GM21825 (cell line): Measurements from ENCODE around the gene TNIP2.

ENCODE experiments used
- ATAC-seq: cut with Tn5 transposase; IDR thresholded peaks from one replicate; pipeline ENCODE4 v1.9.1; 2021; ENCODE audit warnings: mild to moderate bottlenecking, moderate library complexity; ENCODE audit not compliant: unreplicated experiment

Gene TNIP2, protein sequence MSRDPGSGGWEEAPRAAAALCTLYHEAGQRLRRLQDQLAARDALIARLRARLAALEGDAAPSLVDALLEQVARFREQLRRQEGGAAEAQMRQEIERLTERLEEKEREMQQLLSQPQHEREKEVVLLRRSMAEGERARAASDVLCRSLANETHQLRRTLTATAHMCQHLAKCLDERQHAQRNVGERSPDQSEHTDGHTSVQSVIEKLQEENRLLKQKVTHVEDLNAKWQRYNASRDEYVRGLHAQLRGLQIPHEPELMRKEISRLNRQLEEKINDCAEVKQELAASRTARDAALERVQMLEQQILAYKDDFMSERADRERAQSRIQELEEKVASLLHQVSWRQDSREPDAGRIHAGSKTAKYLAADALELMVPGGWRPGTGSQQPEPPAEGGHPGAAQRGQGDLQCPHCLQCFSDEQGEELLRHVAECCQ

DNA sequence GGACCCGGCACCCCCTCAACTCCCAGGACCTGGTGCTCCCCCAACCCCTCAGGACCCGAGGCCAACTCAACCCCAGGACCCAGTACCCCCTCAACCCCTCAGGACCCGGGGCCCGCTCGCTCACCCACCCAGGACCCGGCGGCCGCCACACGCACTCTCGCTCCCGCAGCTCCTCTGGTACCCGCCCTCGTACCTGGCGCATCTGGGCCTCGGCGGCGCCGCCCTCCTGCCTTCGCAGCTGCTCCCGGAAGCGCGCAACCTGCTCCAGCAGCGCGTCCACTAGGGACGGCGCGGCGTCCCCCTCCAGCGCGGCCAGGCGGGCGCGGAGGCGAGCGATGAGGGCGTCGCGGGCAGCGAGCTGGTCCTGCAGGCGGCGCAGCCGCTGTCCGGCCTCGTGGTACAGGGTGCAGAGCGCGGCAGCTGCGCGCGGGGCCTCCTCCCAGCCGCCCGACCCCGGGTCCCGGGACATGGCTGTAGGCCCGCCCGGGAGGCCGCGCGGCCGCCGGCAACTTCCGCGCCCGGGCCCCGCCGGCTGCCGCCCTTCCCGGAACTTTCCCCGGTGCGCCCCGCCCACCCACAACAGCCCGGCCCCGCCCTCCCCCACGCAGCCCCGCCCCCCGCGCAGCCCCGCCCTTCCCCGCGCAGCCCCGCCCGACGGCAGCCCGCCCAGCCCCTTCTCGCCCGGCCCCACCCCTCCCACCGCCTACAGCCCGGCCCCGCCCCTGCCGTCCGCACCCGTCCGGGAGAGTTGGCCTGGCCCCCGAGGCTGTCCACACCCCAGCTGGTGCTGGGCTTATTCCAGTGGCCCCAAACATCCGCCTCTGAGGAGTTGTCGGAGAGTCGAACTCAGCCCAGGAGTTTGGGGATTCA lies at the start of gene TNIP2:
Gene TNIP2 (minus strand): TSS at position 516 of the 870 bp plus-strand sequence. CDS start 47 bp downstream, at position 469.
- peak; percentile 52 for ATAC-seq

DNA sequence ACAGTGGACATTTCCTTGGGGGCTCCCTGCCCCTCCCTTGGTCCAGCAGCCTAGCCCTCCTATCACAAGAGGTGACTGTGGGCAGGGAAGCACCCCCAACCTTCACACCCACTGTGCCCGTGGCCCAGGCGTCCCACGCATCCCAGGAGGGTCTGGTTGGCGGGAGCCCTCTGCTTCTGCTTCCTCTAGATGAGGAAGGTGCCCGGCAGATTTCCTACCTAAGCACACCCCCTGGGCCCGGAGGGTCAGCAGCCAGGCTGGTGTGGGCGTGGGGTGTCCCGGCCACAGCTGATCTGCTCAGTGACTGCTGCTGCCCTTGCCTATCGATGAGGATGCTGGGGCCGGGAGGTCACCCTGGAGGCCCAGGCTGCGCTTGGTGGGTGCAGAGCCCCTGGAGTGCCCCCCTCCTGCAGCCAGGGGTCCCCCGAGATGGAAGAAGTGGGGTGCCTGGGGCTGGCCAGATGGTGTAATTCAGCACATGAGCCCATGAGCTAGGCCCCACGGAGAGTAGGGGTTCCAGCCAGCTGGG lies 48.9 kb upstream of the TNIP2 start:
- no peak for ATAC-seq

DNA sequence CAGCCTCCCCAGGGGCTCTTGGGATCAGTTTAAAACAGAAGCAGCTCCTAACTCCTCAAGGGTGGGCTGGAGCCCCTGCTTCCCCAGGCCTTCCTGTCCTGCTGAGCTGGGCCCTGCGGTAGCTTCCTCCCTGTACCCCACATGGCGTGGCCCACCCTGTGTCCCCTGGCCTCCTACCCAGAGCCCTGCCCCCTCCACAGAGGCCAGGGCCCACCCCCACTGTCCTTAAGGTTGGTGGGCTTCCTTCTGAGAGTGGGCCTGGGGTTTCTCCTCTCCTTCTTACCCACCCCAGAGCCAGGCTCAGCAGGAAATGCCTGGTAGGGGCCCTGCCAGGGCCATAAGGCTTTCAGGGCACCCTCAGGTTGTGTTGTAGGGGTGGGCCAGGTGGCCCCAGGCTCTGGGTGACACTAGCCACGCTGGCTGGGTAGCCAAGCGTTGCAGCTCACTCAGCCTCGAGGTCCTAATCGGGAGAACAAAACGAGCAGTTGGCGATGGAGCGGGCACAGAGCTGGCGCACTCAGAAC lies 48.4 kb upstream of the TNIP2 start:
- no peak for ATAC-seq

DNA sequence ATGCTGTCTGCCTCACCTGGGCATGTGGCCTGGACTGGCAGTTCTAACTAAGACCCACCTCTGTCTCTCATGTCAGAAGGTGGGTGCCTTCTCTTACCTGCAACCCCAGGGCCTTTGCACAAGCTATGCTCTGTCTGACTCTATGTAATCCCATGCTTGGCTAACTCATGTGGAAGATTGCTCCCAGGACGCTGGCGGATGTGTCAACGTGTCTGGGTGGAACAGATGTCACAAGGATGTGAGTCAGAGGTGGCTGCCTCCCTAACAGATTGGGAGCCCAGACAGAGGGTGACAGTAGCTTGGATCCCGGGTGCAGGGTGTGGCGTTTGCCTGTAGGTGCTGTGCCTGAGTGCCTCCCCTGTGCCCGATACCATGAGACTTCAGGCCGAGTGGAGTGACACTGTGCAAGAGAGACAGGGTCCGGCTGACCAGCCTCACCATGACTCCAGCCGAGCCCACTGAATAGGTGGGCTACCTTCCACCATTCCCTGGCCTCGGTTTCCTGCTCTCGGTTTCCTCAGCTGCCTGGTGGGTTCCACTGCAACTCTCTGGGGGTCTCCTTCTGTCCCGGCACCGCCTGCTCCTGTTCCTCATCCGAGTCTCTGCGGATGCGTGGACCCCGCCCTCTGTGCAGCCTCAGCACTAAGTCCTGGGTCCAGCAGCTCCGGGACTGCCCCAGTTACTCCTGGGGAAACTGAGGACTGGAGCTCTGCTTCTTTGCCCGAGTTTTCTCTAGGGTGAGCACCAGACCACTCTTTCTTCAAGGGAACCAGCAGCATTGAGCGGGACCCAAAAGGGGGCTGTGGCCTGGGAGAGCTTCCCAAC lies 47.7 kb upstream of the TNIP2 start:
- no peak for ATAC-seq

DNA sequence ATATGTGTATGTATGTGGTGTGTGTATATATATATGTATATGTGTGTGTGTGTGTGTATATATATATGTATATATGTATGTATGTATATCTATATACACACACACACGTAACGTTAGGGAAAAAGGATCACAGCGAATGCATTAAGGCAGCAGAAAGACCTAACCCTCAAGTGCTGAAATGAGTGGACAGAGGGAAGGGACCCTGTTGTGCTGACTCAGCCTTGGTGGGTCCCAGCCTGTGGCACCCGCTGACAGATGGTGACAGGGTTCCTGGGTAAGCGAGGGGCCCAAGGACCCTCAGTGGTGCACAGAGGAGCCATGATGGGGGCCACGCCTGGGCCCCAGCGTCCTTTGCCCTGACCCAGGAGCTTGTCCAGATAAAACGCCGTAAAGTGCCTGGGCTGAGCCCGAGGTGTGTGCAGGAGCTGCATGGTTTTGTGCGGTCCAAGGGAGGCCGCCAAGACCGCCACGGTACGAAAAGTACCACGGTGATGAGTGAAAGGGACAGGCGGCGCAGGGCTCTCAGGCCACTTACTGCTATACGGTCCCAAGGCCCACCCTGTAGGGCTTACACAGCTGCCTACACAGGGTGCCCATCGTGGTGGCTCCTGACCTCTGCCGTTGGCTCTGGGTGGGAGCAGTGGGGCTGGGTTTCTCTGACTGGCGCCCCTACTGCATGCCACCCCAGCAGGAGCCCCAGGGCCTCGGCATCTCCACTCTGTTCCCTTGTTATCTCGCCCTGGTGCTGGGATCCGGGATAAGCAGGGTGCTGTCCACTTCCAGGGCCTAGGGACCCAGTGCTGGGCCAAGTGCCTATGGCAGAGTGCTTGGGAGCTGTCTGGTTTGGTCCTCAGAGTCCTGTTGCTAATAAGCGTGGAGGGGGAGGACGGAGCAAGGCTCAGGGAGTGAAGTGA lies 46.7 kb upstream of the TNIP2 start:
- no peak for ATAC-seq

DNA sequence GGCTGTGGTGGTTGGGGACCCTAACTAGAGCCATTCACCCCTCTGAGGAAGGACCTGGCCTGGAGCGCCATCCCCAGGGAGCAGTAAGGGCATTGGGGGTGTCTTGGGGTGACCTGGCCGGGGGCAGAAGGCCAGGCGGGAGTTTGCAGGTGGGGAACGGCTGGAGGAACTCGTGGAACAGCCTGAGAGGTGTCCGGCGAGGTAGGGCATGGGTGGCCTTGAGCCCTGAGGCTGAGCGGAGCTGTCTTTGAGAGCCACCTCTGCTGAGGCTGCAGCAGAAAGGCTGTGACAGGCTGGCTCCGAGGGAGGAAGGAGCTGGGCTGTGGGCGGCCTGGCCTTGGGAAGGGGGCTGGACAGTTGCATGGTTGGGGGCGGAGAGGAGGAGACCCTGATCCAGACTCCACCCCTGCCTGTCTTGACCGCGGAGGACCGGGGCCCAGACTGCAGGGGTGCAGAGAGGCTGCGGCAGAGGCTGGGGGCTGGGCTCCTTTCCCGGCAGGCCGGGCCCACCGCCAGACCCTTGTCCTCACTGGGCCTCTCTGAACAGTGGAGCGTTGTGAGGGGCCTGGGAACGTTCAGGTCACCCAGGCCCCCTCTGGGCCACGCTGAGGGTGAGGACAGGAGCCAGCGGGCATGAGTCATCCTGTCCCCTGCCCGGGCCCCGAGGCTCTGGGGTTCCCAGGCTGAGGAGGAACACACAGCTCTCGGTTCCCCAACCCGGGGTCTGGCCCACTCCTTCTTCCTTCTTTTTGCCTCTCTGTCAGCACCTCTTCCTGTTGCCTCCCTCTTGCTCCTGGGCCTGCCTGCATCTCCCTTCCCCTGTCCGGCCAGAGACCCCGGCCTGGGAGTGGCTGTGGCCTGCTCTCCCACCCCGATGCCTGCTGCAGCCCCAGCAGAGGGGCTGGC lies 44.8 kb upstream of the TNIP2 start:
- ATAC-seq = peak; percentile 42

DNA sequence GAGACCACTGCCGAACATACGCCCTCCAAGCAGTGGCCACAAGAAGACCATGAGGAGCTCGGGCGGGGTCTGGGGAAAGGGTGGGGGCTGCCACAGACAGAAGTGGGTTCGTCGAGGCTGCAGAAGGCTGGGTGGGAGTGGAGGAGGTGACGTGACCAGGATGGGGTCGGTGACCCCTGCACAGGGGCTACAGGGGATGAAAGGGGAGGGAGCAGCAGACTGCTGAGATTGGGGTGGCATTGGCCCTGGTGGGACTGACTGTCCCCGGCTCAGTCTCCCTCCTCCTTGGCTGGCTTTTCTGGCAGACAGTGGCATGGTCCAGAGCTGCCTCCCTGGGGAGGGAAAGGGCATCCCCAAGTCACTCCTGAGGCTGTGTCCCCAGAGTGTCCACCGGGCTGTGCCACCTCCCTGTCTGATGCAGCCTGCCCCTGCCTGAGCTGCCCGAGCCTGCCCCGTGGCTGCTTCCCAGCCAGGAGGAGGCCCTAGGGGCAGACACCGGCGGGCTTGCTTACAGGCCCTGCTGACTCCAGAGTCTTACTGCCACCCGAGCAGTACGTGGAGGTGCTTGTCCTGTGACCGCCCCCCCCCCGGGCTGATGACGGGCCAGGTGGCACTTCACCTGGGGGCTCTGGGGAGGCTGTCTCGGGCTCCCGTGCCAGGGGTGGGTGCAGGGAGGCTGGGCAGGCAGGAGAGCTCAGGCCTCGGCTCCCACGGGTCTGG lies 44.0 kb upstream of the TNIP2 start:
- ATAC-seq = no peak

DNA sequence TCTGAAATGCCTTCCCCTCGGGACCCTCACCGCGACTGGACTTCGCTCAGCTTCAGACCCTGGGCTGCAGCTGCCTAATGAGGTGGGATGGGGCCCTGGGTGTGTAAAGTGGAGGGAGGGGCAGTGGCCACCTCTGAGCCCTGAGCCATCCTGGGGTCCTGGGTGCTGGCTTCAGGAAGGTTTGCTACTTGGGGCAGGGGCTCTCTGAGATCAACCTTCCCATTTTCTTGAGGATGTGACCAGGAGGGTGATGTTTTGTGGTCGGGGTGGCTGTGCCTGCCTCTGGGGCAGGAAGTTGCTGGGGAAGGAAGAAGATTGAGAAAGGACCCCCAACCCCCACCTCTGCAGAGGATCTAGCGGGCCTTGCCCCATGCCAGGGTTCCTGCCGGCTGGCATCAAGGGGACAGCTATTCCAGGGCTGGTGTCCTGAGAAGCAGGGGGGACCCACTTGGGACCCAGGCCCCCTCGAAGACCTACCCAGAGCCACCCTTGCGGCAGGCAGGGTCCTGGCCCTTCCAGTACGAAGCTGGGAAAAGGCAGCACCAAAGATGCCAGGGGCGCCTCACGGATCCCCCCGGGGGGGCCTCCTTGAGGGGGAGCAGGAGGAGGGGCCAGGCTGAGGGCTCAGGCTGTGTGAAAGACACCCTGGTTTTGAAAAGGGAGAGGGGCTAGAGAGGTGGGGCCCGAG lies 43.2 kb upstream of the TNIP2 start:
- ATAC-seq = no peak

DNA sequence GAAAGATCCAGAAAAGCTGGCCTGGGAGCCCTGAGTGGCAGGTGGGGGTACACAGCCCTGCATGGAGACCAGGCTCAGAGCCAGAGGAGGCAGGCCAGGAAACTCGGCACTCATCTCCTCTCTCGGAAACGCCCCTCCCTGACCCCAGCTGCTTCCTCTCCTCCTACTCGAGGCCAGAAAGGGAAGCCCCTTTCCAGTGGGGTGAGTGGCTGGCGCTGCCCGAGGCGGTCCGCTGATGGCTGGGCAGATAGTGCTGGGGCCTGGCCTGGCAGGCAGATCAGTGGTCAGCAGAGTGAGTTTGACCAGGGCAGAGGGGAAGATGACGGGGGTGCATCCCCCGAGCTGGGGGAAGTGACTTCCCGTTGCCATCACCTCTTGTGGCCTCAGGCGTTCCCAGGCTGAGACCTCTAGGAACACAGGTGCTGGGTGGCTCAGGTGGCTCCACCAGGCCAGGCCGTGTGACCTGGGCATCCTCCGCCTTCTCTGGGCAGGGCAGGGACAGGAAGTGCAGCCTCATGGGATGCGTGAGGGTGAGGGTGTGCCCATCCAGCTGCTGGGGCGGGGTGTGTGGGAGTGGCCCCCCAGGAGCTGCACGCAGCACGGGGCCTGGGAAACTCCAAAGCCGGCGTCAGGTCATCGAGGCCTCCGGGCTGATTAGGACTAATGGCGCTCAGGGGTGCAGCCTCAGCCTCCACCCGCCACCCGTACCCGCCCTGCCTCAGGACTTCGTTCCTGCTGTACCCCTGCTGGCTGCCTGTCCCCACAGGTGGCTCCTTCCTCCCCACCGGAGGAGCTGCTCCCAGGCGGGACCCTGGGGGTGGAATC lies 42.5 kb upstream of the TNIP2 start:
- ATAC-seq = peak; percentile 47

DNA sequence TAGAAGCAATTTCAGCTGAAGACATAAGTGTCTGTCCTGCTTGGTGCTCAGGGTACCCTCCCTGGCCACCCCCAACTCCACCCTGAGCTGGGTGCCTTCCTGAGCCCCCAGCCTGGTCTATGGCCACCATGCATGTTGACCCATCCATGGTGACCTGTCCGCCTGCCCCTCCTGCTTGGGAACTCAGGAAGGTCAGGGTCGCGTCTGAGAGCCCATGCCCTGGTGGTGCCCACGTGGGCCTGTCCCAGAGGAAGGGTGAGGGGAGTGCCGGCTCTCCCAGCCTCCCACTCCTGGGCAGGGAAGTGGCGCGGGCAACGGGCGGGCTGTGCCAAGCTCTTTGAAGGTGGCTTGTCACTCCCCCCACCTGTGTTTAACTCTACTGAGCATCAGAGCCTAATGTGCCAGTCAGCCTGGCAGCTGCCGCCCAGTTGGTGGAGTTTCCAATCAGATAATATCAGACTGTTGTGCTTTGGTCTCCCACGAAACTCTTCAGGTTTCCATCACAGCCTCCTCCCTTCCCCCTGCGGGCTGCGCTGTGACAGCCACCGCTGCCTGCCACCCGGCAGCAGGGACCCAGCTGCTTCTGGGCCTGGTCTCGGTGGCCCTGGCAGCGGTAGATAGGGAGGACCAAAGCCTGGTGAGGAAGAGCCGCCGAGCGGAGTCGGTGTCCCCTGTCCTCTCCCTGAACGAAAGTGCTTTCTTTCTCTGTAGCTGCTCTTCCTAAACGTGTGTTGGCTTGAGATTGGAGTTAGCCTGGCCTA lies 41.6 kb upstream of the TNIP2 start:
- ATAC-seq = no peak

DNA sequence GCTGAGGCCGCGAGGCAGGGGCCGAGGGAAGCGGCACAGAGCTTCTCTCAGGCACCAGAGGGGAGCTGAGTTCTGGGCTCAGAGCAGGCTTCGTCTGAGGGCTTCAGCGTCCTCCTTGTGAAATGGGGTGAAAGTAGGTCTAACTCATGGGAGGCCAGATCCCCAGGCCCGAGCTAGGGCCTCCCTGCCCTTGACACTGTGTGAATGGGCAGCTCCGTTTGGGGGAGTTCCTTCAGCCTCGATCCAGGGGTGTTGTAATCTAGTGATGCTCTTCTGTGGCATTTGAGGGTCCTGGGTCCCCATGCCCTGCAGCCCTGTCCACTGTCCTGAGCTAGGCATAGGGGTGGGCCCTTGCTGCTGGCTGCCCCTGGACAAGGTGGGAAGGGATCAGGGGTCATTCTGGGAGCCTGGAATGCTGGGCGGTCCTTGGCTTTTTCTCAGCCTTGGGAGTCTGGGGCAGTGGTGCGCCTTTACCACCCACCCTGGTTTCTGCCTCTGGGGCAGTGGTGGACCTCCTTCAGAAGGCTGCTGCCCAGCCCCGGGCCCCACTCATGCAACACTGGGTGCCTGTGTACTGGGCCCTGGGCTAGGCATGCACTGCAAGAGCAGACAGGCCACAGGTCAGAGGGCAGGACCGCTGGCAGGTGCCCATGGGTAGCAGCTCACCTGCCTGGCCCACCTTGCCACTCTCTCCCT lies 40.9 kb upstream of the TNIP2 start:
- no peak for ATAC-seq

DNA sequence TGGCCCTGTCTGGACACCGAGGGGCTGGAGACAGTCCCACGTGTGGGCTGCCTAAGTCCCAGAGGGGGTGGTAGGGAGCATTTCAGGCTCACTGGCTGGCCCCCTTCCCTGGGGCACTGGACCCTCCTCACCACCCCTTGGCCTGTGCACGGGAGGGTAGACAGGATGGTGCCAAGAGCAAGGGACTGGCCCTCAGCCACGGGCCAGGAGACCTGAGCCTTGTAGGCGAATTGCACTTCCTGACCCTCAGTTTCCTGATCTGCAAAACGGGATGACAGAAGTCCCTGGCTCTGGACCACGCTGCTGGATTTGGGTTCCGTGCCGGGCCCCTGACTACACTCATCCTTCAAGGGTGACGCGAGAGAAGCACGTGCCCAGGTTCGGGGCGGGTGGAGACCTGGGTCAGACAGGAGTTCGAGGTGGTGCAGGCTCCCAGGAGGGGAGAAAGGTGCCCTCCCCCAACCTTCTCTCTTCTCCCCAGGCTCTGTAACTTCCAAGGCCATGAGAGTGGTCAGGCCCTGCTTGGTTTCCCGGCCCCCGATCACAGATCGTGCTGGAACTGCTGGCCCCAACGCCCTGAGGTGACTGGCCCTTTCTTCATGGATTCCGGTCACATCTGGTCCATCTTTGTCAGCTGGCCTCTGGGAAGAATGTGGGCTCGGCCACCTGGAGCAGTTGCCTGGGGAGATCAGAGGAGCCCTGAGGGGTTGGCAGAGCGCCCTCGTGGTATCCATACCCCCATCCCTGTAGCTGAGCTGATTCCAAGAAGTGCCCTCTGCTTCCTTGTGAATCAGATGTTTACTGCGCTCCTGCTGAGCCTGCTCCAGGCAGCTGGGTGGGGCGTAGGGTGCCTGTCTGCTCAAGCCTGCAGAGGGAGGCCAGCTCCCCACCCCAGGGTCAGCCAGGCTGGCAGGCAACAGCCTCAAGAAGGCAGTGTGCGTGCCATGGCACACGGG lies 40.0 kb upstream of the TNIP2 start:
- ATAC-seq = no peak

DNA sequence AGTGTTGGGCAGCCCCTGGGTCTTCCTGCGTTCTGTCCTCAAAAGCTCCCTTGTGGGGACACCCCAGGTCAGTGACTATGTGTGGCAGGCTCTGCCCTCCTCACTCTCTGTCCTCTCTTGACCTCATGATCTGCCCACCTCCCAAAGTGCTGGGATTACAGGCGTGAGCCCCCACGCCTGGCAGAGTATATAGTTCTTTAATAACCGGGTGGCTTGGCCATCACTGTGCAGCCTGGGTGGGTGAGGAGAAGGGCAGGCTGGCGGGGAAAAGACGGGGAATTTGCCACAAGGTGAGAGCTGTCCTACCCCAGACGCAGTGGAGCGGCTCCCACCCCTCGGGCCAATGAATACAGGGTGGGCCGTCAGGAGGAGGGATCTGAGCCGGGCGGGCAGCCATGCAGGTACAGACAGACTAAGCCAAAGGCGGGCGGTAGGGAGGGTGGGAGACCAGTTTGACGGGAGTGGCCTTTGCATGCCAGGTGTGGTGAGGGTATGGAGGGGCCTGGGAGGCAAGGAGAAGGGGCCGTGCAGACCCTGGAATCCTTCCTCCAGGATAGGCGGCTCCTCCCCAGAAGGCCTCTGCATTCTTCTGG lies 39.3 kb upstream of the TNIP2 start:
- ATAC-seq = no peak
